Peyer's patch (tissue), 4 donors: ENCODE results near the gene SLC5A11.

Experiments used
- CTCF ChIP-seq, 6 experiments: fragments of 450-650 bp in 4 of 6; fragments of 200-600 bp in 2 of 6; sonication (generic) in 1 of 6; IDR thresholded peaks; one replicate each; pipeline ENCODE4 v1.5.1; 2017 to 2019; ENCODE audit warnings: antibody characterized with exemption in 6 of 6, mild to moderate bottlenecking in 3 of 6, moderate library complexity in 1 of 6
- POLR2A ChIP-seq, 2 donors: fragments of 450-650 bp; IDR thresholded peaks; one replicate each; pipeline ENCODE4 v1.5.1; 2017; ENCODE audit warnings: antibody characterized with exemption in 2 of 2, mild to moderate bottlenecking in 2 of 2, moderate library complexity in 2 of 2

DNA sequence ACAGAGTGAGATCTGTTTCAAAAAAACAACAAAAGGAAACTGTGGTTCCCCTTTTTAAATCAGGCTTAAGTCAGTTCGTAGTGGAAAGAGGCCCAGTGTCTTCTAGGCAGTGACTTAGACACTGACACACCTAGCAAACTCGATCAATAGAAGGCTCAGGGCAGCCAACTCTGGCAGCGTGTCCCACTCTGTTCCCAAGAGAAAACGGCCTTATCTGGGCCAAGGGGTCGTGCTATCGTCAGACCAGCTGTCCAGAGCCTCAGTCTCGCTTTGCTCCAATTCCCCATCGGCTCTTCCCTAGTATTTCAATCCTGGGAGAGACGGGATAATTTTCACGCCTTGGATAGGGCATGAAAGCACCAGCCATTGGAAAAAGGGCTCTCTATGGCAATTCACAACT is 72.9 kb downstream of the SLC5A11 start:
- TF ChIP-seq CTCF (IDR thresholded peaks at IDR 0.05) (no peak), POLR2A (IDR thresholded peaks at IDR 0.05) (no peak)
